ENCODE measurements around the gene ANKS4B.

- TF ChIP-seq CTCF (IDR thresholded peaks at IDR 0.05) (no peak), RELA (CRISPR knock-in tag; IDR thresholded peaks at IDR 0.05; ENCODE audit: borderline replicate concordance) (no peak), CREM (CRISPR knock-in tag; IDR thresholded peaks at IDR 0.05) (no peak), CBFB (CRISPR knock-in tag; IDR thresholded peaks at IDR 0.05; ENCODE audit: low read depth) (no peak), MAX (CRISPR knock-in tag; IDR thresholded peaks at IDR 0.05) (no peak)
Measured at GRCh38 chr16:21197112-21197511, 36.4 kb upstream of the ANKS4B start.

All from WTC11 (cell line).